ENCODE data around the gene GTF2H4.

GTF2H4 gene

GRCh38 chr6:30882759-30883684, 25.0 kb upstream of the GTF2H4 start:
- Histone ChIP-seq H3K9me3 (ENCODE audit: control insufficient read depth in 1 of 2, low read length in 2 of 2) (no peaks in the 10 kb centered on the region), H3K27me3 (ENCODE audit: control insufficient read depth in 1 of 2, insufficient read depth in 2 of 2, low read length in 2 of 2) (no peaks in the 10 kb centered on the region), H3K27ac (ENCODE audit: low read depth, low read length) (peak overlapping the region; percentile 88), H3K4me3 (ENCODE audit: low read depth in 1 of 2, low read length in 2 of 2) (peak overlapping the region; percentile 78 to 82), H3K4me1 (ENCODE audit: control insufficient read depth in 1 of 2, insufficient read depth in 2 of 2, low read length in 2 of 2) (peaks cover 31 to 35% of the 10 kb centered on the region in 2 donors), H3K36me3 (ENCODE audit: control insufficient read depth in 1 of 2, insufficient read depth in 2 of 2, low read length in 2 of 2) (no peaks in the 10 kb centered on the region), H3K9ac (ENCODE audit: low read depth in 1 of 2, low read length in 2 of 2) (peak overlapping the region; percentile 90 to 95)

GRCh38 chr6:30883685-30884520, 24.1 kb upstream of the GTF2H4 start, which contains the start of gene DDR1:
DDR1 (plus strand) TSS chr6:30884519; CDS start chr6:30888730, 4,211 bp downstream.
- Histone ChIP-seq H3K4me1 (ENCODE audit: control insufficient read depth in 1 of 2, insufficient read depth in 2 of 2, low read length in 2 of 2) (peaks cover 31 to 35% of the 10 kb centered on the region in 2 donors), H3K4me3 (ENCODE audit: low read depth in 1 of 2, low read length in 2 of 2) (peak within 1 kb of the TSS; percentile 78 to 82), H3K9ac (ENCODE audit: low read depth in 1 of 2, low read length in 2 of 2) (peak within 1 kb of the TSS; percentile 90 to 95), H3K27me3 (ENCODE audit: control insufficient read depth in 1 of 2, insufficient read depth in 2 of 2, low read length in 2 of 2) (no peaks in the 10 kb centered on the region), H3K36me3 (ENCODE audit: control insufficient read depth in 1 of 2, insufficient read depth in 2 of 2, low read length in 2 of 2) (peaks cover 0 to 5% of the 10 kb centered on the region in 2 donors), H3K9me3 (ENCODE audit: control insufficient read depth in 1 of 2, low read length in 2 of 2) (no peaks in the 10 kb centered on the region), H3K27ac (ENCODE audit: low read depth, low read length) (peak within 1 kb of the TSS; percentile 88)

- peak overlapping the region; percentile 65 for H3K27ac ChIP-seq (ENCODE audit: low read depth, low read length)
- H3K4me1 ChIP-seq (ENCODE audit: control insufficient read depth in 1 of 2, insufficient read depth in 2 of 2, low read length in 2 of 2): peaks cover 31 to 35% of the 10 kb centered on the region in 2 donors
- peak overlapping the region; percentile 68 to 81 for H3K9ac ChIP-seq (ENCODE audit: low read depth in 1 of 2, low read length in 2 of 2)
- no peaks in the 10 kb centered on the region for H3K27me3 ChIP-seq (ENCODE audit: control insufficient read depth in 1 of 2, insufficient read depth in 2 of 2, low read length in 2 of 2)
- no peaks in the 10 kb centered on the region for H3K9me3 ChIP-seq (ENCODE audit: control insufficient read depth in 1 of 2, low read length in 2 of 2)
- peaks cover 2 to 14% of the 10 kb centered on the region in 2 donors for H3K36me3 ChIP-seq (ENCODE audit: control insufficient read depth in 1 of 2, insufficient read depth in 2 of 2, low read length in 2 of 2)
- peak overlapping the region; percentile 70 to 78 for H3K4me3 ChIP-seq (ENCODE audit: low read depth in 1 of 2, low read length in 2 of 2)
Measured at GRCh38 chr6:30884521-30885480, 23.2 kb upstream of the GTF2H4 start.

- H3K27ac ChIP-seq (ENCODE audit: low read depth, low read length): peak overlapping the region; percentile 65
- peaks cover 31 to 35% of the 10 kb centered on the region in 2 donors for H3K4me1 ChIP-seq (ENCODE audit: control insufficient read depth in 1 of 2, insufficient read depth in 2 of 2, low read length in 2 of 2)
Measured at GRCh38 chr6:30885481-30885998, 22.5 kb upstream of the GTF2H4 start.

GRCh38 chr6:30885999-30886896, 21.8 kb upstream of the GTF2H4 start:
- H3K4me1 ChIP-seq (ENCODE audit: control insufficient read depth in 1 of 2, insufficient read depth in 2 of 2, low read length in 2 of 2): peaks cover 31 to 35% of the 10 kb centered on the region in 2 donors
- H3K27me3 ChIP-seq (ENCODE audit: control insufficient read depth in 1 of 2, insufficient read depth in 2 of 2, low read length in 2 of 2): no peaks in the 10 kb centered on the region
- peak overlapping the region; percentile 70 to 78 for H3K4me3 ChIP-seq (ENCODE audit: low read depth in 1 of 2, low read length in 2 of 2)
- peak overlapping the region; percentile 65 for H3K27ac ChIP-seq (ENCODE audit: low read depth, low read length)
- H3K9me3 ChIP-seq (ENCODE audit: control insufficient read depth in 1 of 2, low read length in 2 of 2): no peaks in the 10 kb centered on the region
- peaks cover 16 to 28% of the 10 kb centered on the region in 2 donors for H3K36me3 ChIP-seq (ENCODE audit: control insufficient read depth in 1 of 2, insufficient read depth in 2 of 2, low read length in 2 of 2)
- peak overlapping the region; percentile 68 to 81 for H3K9ac ChIP-seq (ENCODE audit: low read depth in 1 of 2, low read length in 2 of 2)

More at GRCh38 chr6:30885481-30885998, 22.5 kb upstream of the GTF2H4 start:
- Histone ChIP-seq H3K36me3 (ENCODE audit: control insufficient read depth in 1 of 2, insufficient read depth in 2 of 2, low read length in 2 of 2) (peaks cover 10 to 21% of the 10 kb centered on the region in 2 donors), H3K9ac (ENCODE audit: low read depth in 1 of 2, low read length in 2 of 2) (peak overlapping the region; percentile 68 to 81), H3K9me3 (ENCODE audit: control insufficient read depth in 1 of 2, low read length in 2 of 2) (no peaks in the 10 kb centered on the region), H3K4me3 (ENCODE audit: low read depth in 1 of 2, low read length in 2 of 2) (peak overlapping the region; percentile 70 to 78), H3K27me3 (ENCODE audit: control insufficient read depth in 1 of 2, insufficient read depth in 2 of 2, low read length in 2 of 2) (no peaks in the 10 kb centered on the region)

GRCh38 chr6:30886897-30887255, 21.1 kb upstream of the GTF2H4 start:
- Histone ChIP-seq H3K9ac (ENCODE audit: low read depth in 1 of 2, low read length in 2 of 2) (peak overlapping the region in 1 of 2 donors; percentile 56), H3K27ac (ENCODE audit: low read depth, low read length) (no peak overlapping the region), H3K4me1 (ENCODE audit: control insufficient read depth in 1 of 2, insufficient read depth in 2 of 2, low read length in 2 of 2) (peaks cover 31 to 35% of the 10 kb centered on the region in 2 donors), H3K27me3 (ENCODE audit: control insufficient read depth in 1 of 2, insufficient read depth in 2 of 2, low read length in 2 of 2) (no peaks in the 10 kb centered on the region), H3K4me3 (ENCODE audit: low read depth in 1 of 2, low read length in 2 of 2) (no peak overlapping the region), H3K9me3 (ENCODE audit: control insufficient read depth in 1 of 2, low read length in 2 of 2) (no peaks in the 10 kb centered on the region), H3K36me3 (ENCODE audit: control insufficient read depth in 1 of 2, insufficient read depth in 2 of 2, low read length in 2 of 2) (peaks cover 21 to 35% of the 10 kb centered on the region in 2 donors)

- Histone ChIP-seq H3K4me3 (ENCODE audit: low read depth in 1 of 2, low read length in 2 of 2) (no peak overlapping the region), H3K9me3 (ENCODE audit: control insufficient read depth in 1 of 2, low read length in 2 of 2) (no peaks in the 10 kb centered on the region), H3K27ac (ENCODE audit: low read depth, low read length) (no peak overlapping the region), H3K36me3 (ENCODE audit: control insufficient read depth in 1 of 2, insufficient read depth in 2 of 2, low read length in 2 of 2) (peaks cover 27 to 48% of the 10 kb centered on the region in 2 donors), H3K27me3 (ENCODE audit: control insufficient read depth in 1 of 2, insufficient read depth in 2 of 2, low read length in 2 of 2) (no peaks in the 10 kb centered on the region), H3K4me1 (ENCODE audit: control insufficient read depth in 1 of 2, insufficient read depth in 2 of 2, low read length in 2 of 2) (peaks cover 23% of the 10 kb centered on the region in 2 donors), H3K9ac (ENCODE audit: low read depth in 1 of 2, low read length in 2 of 2) (no peak overlapping the region)
Measured at GRCh38 chr6:30887901-30888815, 19.8 kb upstream of the GTF2H4 start.

Data from duodenal mucosa (tissue), 2 donors.